NCI-H345 treated with DMSO at 0.1 percent for 48 hours (cell line): Measurements from ENCODE around the gene PAXIP1.

ENCODE experiments used
- DNase-seq: peaks from one replicate; lab custom pipeline; 2025; ENCODE audit not compliant: unreplicated experiment; lab: John Stamatoyannopoulos, UW

The PAXIP1 gene

GRCh38 chr7:154896076-154896475 lies 106.8 kb downstream of the PAXIP1 start:
- no peak for DNase-seq
